Measurements from ENCODE around the gene NDRG4. TPM values are rescaled to one million over a fixed set of nuclear protein-coding genes. Genes with fewer than 3 reads are reported as not detected.

The NDRG4 gene
- total RNA-seq, 1 donor: 6.7 TPM

- no peak for DNase-seq (ENCODE audit: low read depth in 2 of 3, low spot score in 2 of 3)
These were observed 8.8 kb downstream of the NDRG4 start for GRCh38 chr16:58508671-58509251.

GRCh38 chr16:58509256-58510096 lies 9.5 kb downstream of the NDRG4 start:
- DNase-seq (ENCODE audit: low read depth in 2 of 3, low spot score in 2 of 3): no peak

GRCh38 chr16:58510097-58510775 lies 10.3 kb downstream of the NDRG4 start:
- no peak for DNase-seq (ENCODE audit: low read depth in 2 of 3, low spot score in 2 of 3)

GRCh38 chr16:58510776-58511628 lies 11.1 kb downstream of the NDRG4 start:
- no peak for DNase-seq (ENCODE audit: low read depth in 2 of 3, low spot score in 2 of 3)

DNA sequence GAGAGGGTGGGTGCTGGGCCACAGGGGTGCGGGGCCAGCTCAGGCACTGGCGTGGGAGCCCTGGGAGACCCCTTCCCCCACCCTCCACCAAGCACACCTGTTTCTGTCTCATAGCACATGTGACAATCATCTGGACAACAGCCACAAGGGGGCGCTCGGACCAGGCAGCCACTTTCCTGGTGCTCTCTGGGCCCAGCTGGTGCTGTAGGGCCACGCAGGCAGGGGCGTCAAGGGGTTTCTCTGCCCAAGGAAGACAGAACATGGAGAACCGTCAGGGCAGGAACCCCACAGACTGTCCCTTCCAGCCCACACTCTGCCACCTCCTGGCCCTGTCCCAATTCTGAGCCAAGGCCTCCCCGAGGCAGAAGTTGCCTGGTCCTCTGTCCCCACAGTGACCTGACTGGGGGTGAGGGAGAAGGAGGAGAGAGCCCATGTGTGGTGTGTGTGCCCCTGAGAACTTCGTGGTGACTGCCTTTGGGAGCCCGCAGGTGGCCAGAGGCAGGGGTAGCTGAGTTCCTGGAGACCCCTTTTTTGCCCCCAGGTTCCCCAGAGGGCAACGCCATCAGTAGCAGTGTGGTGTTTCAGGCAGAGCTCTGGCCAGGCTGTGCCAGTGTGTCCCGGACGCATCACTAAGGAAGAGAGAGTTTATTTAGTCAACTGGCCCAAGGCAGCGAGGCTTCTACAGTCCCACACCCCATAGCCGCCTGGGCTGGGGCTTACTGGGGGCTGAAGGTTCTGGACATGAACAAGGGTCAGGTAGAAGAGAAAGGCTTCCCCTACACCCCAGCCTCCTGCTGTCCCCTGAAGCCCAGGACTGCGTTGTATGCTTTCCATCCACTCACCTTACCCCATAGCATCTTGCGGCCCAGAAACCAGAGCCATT lies 12.2 kb downstream of the NDRG4 start:
- DNase-seq (ENCODE audit: low read depth in 2 of 3, low spot score in 2 of 3): peak; percentile 60 to 83 (median 69)

- DNase-seq (ENCODE audit: low read depth in 2 of 3, low spot score in 2 of 3): no peak
These were observed 13.9 kb downstream of the NDRG4 start for GRCh38 chr16:58513874-58514273.

DNA sequence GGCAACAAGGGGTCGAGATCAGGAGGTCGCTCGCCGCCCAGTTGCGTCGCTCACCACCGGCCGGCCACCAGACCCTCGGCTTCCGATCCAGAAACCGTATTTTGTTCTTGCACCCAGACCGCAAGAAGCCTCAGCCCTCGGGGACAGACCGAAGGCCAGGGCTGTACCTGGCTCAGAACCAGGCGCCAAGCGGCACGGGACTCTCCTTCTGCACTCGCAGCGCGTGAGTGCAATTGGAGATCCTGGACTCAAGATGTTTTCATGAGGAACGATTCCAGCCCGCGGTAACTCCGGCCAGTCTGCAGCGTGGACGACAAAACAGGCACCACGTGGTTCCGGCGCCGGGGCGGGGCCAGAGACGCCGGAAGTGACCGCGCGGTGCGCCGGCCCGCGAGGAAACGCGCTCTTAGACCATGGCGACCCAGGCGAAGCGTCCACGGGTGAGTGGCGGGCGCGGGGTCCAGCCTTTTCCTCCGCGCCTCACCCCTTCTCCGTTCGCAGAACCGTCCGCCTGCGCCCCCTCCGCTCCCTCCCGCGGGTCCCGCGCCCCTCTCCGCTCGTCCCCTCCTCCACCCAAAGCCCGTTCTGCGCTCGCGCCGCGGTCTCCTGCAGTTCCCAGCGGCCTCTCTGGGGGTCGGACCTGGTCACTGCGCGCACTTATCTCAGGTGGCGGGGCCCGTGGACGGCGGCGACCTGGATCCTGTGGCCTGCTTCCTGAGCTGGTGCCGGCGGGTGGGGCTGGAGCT lies 15.4 kb downstream of the NDRG4 start, which contains the start of gene SETD6:
TSS of gene SETD6 (plus strand) at position 393 of the 746 bp plus-strand sequence. CDS start at position 414, 21 bp downstream.
- peak; percentile 44 to 77 (median 75) for DNase-seq (ENCODE audit: low read depth in 2 of 3, low spot score in 2 of 3)

DNA sequence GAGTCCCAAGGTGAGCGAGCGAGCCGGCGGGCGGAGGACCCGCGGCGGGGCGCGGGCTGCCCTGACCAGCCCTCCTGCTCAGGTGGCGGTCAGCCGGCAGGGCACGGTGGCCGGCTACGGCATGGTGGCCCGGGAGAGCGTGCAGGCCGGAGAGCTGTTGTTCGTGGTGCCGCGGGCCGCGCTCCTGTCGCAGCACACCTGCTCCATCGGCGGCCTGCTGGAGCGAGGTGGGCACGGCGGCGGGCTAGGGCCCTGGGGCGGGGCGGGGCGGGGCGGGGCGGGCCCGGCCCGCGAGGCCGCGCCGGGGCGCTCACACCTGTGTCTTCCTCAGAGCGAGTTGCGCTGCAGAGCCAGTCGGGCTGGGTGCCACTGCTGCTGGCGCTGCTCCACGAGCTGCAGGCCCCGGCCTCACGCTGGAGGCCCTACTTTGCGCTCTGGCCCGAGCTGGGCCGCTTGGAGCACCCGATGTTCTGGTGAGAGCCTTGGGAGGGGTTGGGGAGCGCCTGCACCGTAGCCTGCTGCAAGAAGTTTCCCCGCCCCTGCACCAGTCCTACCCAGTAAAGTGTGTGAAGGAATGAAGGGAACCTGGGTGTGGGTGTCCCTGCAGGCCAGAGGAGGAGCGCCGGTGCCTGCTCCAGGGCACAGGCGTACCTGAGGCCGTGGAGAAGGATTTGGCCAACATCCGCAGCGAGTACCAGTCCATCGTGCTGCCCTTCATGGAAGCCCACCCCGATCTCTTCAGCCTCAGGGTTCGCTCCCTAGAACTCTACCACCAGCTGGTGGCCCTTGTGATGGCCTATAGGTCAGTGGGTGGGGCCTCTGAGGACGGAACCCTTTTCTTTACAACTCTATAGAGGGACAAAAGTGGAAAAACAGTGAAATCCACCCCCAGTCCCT lies 16.2 kb downstream of the NDRG4 start:
- peak in 2 of 3 donors; percentile 30 to 34 for DNase-seq (ENCODE audit: low read depth in 2 of 3, low spot score in 2 of 3)

- DNase-seq (ENCODE audit: low read depth in 2 of 3, low spot score in 2 of 3): no peak
These were observed 16.8 kb downstream of the NDRG4 start for GRCh38 chr16:58516768-58517107.

DNA sequence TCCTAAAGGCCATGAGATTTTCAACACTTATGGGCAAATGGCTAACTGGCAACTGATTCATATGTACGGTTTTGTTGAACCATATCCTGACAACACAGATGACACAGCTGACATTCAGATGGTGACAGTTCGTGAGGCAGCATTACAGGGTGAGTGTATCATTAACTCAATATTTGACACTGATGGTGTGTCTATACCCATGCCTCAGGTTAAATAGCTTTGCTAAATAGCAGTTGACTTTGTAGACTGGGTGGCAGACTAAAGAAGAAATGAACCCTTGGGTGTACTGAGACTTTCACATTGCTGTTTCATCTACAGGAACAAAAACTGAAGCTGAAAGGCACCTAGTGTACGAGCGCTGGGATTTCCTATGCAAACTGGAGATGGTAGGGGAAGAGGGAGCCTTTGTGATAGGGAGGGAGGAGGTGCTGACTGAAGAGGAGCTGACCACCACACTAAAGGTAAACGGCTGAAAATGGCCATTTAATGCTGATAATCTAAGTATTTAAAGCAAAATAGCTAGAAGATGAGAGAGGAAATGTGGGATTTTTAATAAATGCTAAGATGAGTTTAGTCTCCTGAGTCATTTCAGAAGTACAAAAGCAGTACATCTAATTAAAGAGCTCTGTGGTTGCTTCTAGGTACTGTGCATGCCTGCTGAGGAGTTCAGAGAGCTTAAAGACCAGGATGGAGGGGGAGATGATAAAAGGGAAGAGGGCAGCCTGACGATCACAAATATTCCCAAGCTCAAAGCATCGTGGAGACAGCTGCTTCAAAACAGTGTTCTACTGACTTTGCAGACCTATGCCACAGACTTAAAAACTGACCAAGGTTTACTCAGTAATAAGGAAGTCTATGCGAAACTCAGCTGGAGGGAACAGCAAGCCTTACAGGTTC lies 18.4 kb downstream of the NDRG4 start:
- no peak for DNase-seq (ENCODE audit: low read depth in 2 of 3, low spot score in 2 of 3)

DNA sequence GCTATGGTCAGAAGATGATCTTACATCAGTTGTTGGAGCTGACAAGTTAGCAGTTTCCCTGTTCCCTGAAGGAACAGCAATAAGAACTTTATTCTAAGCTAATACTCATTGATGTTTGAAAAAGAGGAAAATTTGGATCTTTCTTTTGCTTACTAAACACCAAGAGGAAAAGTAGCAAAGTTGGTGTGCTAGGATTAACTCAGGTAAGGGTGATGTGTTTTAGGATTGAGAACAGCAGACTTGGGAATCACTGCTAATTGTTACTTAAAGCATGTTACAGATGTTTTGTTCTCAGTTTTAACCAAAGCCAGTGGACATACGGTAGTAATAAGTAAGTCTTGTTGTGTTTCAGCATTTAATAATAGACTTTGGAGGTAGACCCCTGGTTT lies 19.0 kb downstream of the NDRG4 start:
- no peak for DNase-seq (ENCODE audit: low read depth in 2 of 3, low spot score in 2 of 3)

GRCh38 chr16:58519707-58520106 lies 19.8 kb downstream of the NDRG4 start:
- no peak for DNase-seq (ENCODE audit: low read depth in 2 of 3, low spot score in 2 of 3)

DNA sequence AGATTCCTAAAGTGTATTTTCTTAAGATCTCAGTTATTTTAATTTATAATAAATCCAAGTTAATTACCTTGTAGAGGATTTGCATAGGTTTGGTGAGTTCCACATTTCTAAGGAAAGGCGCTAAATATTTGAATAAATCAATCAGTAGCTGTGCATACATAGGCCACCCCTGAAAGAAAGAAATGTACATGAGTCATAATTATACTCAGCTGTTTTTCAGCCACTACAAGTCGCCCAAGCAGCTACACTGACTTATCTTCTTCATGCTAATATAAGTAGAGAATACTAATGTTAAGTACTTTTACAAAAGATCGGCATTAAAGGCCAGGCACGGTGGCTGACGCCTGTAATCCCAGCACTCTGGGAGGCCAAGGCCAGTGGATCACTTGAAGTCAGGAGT lies 30.2 kb downstream of the NDRG4 start:
- no peak for DNase-seq (ENCODE audit: low read depth in 2 of 3, low spot score in 2 of 3)

GRCh38 chr16:58532414-58532813 lies 32.5 kb downstream of the NDRG4 start:
- no peak for DNase-seq (ENCODE audit: low read depth in 2 of 3, low spot score in 2 of 3)

- no peak for DNase-seq (ENCODE audit: low read depth in 2 of 3, low spot score in 2 of 3)
These were observed 34.0 kb downstream of the NDRG4 start for GRCh38 chr16:58533751-58534470.

DNA sequence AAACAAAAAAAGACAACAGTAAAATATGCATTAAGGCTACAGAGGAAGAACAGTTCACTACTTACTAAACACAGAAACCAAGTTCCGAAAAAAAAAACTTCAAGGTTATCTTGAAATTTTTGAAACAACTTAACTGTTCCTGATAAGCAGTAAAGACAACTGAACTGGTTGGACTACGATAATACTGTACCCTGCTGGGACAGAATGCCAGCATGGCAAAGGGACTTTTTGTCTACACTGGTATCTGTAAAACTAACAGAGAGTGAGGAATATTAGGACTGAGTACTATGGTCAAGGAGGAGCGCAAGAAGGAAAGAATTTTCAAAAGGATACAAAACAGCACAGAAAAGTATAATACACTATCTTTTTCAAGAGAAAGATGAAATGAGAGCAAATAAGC lies 35.2 kb downstream of the NDRG4 start:
- DNase-seq (ENCODE audit: low read depth in 2 of 3, low spot score in 2 of 3): no peak
